HG02885 (cell line): Measurements from ENCODE around the gene CLCNKA.
A peak's percentile ranks its signal among the peaks of the same experiment; 100 is the strongest.

ENCODE experiments used
- ATAC-seq: cut with Tn5 transposase; IDR thresholded peaks from one replicate; pipeline ENCODE4 v1.9.1; 2021; ENCODE audit warnings: mild to moderate bottlenecking; ENCODE audit not compliant: unreplicated experiment, poor library complexity

Gene CLCNKA

DNA sequence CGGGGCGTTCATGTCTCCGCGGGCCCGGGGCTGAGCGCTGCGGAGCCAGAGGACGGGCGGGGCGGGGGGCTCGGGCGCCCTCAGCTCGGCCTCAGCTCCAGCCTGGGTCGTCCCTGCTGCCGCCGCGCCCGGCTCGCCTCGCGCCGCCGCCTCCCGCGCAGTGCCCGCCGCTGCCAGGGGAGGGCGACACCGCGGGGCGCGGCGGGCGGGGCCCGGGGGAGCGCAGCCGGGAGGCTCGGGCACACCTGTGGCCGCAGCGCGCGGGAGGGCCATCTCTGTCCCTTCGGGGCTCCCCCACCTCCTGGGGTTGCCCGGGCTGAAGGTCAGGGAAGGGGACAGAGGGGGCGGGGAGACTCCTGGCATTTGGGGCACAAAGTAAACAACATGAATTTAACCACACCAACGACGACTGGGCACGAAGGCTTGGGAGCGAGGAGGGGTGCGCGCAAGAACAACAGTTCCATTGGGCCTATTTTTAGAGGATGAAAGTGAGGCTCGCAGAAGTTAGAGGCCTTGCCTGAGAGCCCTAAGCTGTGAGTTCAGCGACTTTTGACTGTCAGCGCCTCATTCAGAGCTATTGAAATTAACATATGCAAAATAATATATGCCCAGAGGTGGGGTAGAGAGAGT lies 51.8 kb downstream of the CLCNKA start, which contains the start of gene FAM131C:
Gene FAM131C (minus strand): TSS at position 162 of the 630 bp plus-strand sequence. CDS start 209 bp downstream, outside the sequence.
- no peak for ATAC-seq

- no peak for ATAC-seq
Measured at GRCh38 chr1:16074217-16074616, 52.4 kb downstream of the CLCNKA start.

DNA sequence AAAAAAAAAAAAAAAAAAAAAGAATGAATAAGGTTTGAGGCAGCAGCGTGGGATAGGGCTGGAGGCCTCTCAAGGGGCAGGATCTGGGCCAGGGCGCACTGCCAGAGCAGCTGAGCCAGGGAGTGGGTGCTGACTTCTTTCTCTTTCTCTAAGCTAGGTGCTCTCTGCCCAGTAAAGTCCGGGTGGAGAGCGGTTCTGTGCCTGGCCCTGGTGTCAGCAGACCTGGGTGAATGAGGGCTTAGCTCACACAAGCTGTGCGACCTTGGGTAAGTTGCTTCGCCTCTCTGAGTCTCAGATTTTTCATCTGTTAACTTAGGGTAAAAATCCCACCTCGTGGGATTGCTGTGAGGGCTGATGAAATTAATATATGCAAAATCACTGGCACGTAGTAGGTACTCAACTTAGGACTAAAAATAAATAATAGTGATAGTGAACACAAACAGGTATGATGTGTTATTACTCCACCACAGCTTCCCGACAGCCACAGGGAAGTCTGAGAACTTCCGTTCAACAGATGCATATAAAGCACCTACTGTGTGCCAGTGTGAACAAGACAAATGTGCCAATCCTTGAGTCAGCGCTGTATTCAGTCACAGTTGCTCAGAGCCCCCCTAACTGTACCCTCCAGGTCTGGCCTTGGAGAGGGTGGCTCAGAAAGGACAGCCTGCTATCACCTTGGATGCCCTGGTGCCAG lies 53.6 kb downstream of the CLCNKA start:
- no peak for ATAC-seq

GRCh38 chr1:16076031-16076864 lies 54.4 kb downstream of the CLCNKA start:
- ATAC-seq: no peak

DNA sequence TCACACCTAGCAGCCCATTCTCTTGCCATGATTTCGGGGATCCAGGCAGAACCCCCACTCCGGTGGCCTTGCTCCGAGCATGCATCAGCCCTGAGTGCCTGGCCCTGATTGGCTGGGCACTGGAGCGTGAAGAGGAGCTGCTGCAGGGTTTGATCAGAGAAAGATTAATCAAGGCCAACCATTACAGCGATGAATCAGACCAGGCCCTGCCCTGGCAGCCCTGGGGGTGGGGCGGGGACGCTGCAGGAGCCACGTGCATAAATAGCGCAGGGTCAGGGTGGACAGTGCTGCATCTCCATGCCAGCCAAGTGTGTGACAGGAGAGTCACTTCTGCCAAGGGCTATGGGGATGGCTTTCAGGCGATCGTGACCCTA lies 55.0 kb downstream of the CLCNKA start:
- ATAC-seq: no peak

- ATAC-seq: no peak
Measured at GRCh38 chr1:16077406-16078245, 55.8 kb downstream of the CLCNKA start.

DNA sequence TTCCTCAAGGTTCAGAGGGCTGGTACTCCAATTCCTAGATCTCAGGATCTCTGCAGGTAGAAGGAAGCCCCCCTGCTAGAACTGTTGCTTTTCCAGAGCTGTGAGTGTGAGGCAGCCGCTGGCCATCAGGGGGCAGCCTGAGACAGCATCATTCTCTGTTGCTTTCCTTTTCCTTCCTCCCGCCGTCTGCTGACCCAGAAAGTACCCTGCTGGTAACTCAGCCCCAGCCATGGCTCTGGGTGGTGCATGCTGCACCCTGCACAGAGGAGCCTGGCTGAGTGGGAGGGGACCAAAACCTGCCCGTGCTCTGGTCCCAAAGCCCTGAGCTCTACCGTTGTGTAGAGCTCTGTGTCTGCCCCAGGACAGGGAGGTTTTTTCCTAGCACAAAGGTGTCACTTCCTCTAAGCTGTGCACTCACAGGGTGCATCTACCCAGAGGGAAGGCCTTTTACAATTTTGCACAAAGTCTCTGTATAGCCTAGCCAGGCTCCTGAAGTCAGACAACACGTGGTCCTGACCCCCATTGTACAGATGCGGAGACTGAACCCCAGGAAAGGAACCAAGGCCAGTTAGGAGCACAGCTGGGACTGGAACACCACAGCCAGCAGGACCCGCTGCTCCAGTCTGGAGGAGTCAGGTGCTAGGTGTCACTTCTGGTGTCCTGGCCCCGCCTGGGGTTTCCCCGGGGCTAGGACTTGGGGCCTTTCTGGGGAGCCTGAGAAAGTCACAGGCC lies 57.3 kb downstream of the CLCNKA start:
- peak; percentile 56 for ATAC-seq

DNA sequence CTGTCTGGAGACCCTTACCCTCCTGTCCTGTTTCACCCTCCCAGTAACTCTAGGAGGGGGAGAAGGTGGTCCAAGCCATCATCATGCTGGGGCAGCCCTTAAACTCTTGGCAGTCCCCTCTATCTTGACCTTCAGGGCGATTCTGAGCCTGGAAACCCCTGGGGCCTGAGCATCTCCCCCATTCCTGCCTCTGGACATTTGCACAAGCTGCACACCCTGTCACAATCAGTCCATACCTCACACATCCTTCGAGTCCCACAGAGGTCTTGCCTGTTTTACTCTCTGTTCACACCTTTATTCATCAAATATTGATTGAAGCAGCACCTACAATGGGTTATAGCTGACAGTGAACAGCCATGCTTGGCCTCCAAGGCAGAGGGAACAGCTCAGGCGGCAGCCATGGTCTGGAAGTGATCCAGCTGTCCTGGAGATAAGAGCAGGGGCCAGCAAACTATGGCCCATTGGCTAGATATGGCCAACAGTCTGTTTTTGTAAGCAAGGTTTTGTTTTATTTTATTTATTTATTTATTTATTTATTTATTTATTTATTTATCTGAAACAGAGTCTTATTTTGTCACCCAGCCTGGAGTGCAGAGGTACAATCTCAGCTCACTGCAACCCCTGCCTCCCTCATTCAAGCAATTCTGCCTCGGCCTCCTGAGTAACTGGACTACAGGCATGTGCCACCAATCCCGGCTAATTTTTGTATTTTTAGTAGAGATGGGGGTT lies 58.8 kb downstream of the CLCNKA start:
- ATAC-seq: no peak

GRCh38 chr1:16081636-16082035 lies 59.8 kb downstream of the CLCNKA start:
- ATAC-seq: no peak

DNA sequence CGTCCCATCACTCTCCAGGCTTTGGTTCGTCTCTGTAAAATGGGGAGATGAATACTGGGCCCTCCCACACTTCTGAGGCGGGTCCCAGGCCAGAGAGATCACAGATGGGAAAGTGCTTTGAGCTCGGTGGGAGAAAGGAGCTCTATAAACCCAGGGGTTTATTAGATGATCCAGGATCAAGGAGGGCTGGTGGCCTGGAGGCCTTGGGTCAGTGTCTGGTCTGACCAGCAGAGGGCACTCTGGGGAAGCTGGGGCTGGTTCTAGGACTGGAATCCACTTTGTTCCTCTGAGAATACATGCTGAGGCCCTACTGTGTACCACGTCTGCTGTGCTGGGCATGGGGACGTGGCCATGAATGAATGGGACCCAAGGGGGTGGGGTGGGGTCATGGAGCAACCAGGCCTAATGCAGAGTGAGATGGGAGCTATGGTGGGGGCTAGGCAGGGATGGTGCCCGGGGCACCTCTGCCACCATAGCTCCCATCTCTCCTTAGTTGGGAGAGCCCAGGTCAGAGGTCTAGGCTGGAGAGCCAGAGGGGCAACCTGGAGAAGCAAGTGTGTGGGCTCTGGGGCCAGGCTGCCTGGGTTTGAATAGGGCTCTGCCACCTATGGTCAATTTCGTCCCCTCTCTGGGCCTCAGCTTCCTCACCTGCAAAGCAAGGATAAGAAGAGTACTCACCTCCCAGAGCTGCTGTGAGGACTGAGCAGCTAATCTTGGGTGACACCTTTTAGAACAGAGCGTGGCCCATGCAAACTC lies 60.6 kb downstream of the CLCNKA start:
- ATAC-seq: no peak

- ATAC-seq: no peak
Measured at GRCh38 chr1:16083486-16083885, 61.6 kb downstream of the CLCNKA start.
